Loucy (cell line): Measurements from ENCODE around the gene LTB4R2.

Experiments
- CTCF ChIP-seq: fragments of 200-600 bp; sonication (generic); conservative IDR thresholded peaks from 2 replicates; pipeline ENCODE4 v1.5.1; 2014; ENCODE audit warnings: mild to moderate bottlenecking, antibody characterized with exemption, low read length
- EZH2phosphoT487 ChIP-seq: fragments of 200-600 bp; IDR thresholded peaks from 2 replicates; pipeline ENCODE4 v1.6.1; 2018; ENCODE audit warnings: antibody characterized with exemption, mild to moderate bottlenecking, moderate library complexity, borderline replicate concordance

DNA sequence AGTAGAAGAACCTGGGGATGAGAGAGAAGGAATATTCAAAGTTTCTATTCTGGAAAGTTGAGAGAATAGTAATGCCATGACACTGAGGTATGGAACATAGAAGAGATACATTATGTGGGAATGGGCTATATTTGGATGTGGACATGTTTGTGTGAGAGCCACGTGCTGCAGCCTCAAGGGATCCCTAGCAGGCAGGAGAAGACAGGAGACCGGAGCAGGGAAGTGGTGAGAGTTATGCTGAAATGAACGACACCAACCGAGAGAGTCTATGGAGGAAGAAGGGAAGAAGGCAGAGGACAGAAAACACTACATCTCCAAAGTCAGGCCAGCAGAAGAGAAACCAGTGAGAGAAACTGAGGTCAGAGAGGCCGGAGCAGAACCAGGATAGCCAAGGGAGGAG lies 39.8 kb downstream of the LTB4R2 start:
- TF ChIP-seq CTCF (no peak), EZH2phosphoT487 (no peak)
